CD14-positive monocyte (primary cell): Measurements from ENCODE around the gene HDAC4. TPM values are rescaled to one million over a fixed set of nuclear protein-coding genes. Genes with fewer than 3 reads are reported as not detected.

Experiments used
- DNase-seq, 3 donors: peaks; one replicate each; pipeline ENCODE4 v3.0.0-alpha.2; 2011 to 2022
- H2AFZ ChIP-seq: 2 replicates; pipeline ENCODE4 v1.6.0; 2012; ENCODE audit warnings: mild to moderate bottlenecking, low read depth, low read length, inconsistent platforms; ENCODE audit not compliant: insufficient read depth, poor library complexity, severe bottlenecking
- H3K27ac ChIP-seq, 2 donors: 1 replicate in 1 of 2; 2 replicates in 1 of 2; pipeline ENCODE4 v1.5.1; 2012 to 2013; ENCODE audit warnings: low read length in 2 of 2, control low read depth in 1 of 2, inconsistent platforms in 1 of 2, low read depth in 1 of 2, mild to moderate bottlenecking in 1 of 2
- H3K27me3 ChIP-seq, 2 donors: one replicate each; pipeline versions ENCODE4 v1.6.0 to v1.6.1; 2011 to 2013; ENCODE audit warnings: low read length in 2 of 2; ENCODE audit not compliant: control insufficient read depth in 2 of 2, insufficient read depth in 2 of 2
- H3K36me3 ChIP-seq, 2 donors: replicated peaks in 1 of 2; 1 replicate in 1 of 2; 2 replicates in 1 of 2; pipeline versions ENCODE4 v1.5.1 to v1.6.1; 2012 to 2013; ENCODE audit warnings: low read length in 2 of 2, control low read depth in 1 of 2, inconsistent platforms in 1 of 2, mild to moderate bottlenecking in 1 of 2; ENCODE audit not compliant: insufficient read depth in 2 of 2, control insufficient read depth in 1 of 2
- H3K4me1 ChIP-seq, 2 donors: 1 replicate in 1 of 2; 2 replicates in 1 of 2; pipeline versions ENCODE4 v1.5.1 to v1.6.1; 2012 to 2013; ENCODE audit warnings: low read length in 2 of 2, control low read depth in 1 of 2, inconsistent platforms in 1 of 2, mild to moderate bottlenecking in 1 of 2, moderate library complexity in 1 of 2; ENCODE audit not compliant: insufficient read depth in 2 of 2, control insufficient read depth in 1 of 2
- H3K4me2 ChIP-seq: replicated peaks from 2 replicates; pipeline ENCODE3; 2012; ENCODE audit warnings: low read length, moderate library complexity, mild to moderate bottlenecking; ENCODE audit not compliant: poor library complexity, severe bottlenecking; ENCODE audit errors: extremely low read depth
- H3K4me3 ChIP-seq, 3 experiments: fragments of 200-600 bp in 1 of 3; sonication (generic) in 1 of 3; replicated peaks in 1 of 3; 1 replicate in 2 of 3; 2 replicates in 1 of 3; pipeline ENCODE4 v1.5.1; 2011 to 2013; ENCODE audit warnings: low read length in 3 of 3, mild to moderate bottlenecking in 3 of 3, control low read depth in 2 of 3, low read depth in 2 of 3, inconsistent platforms in 1 of 3, moderate library complexity in 1 of 3
- H3K79me2 ChIP-seq: 2 replicates; pipeline ENCODE4 v1.6.0; 2012; ENCODE audit warnings: mild to moderate bottlenecking, control low read depth, inconsistent platforms, low read length, moderate library complexity; ENCODE audit not compliant: insufficient read depth
- H3K9ac ChIP-seq: 2 replicates; pipeline ENCODE4 v1.6.0; 2017; ENCODE audit warnings: low read length, mild to moderate bottlenecking; ENCODE audit not compliant: insufficient read depth, poor library complexity, severe bottlenecking
- H3K9me3 ChIP-seq, 2 donors: replicated peaks in 1 of 2; 1 replicate in 1 of 2; 2 replicates in 1 of 2; pipeline versions ENCODE4 v1.5.1 to v1.6.1; 2012 to 2013; ENCODE audit warnings: low read length in 2 of 2, control low read depth in 1 of 2; ENCODE audit not compliant: control insufficient read depth in 1 of 2, insufficient read depth in 1 of 2
- H4K20me1 ChIP-seq: 2 replicates; pipeline ENCODE4 v1.6.0; 2012; ENCODE audit warnings: mild to moderate bottlenecking, low read length, control low read depth, moderate library complexity; ENCODE audit not compliant: insufficient read depth
- H3K27ac Mint-ChIP-seq, 7 donors: one replicate each; pipeline ENCODE4 v1.8.0; 2020; ENCODE audit warnings: mild to moderate bottlenecking in 7 of 7, mixed read lengths in 7 of 7, moderate library complexity in 6 of 7, inconsistent platforms in 2 of 7
- H3K27me3 Mint-ChIP-seq, 3 donors: one replicate each; pipeline ENCODE4 v1.8.0; 2021 to 2022; ENCODE audit warnings: low read depth in 3 of 3, mild to moderate bottlenecking in 3 of 3, mixed read lengths in 3 of 3, moderate library complexity in 3 of 3, inconsistent platforms in 1 of 3
- H3K36me3 Mint-ChIP-seq, 2 donors: one replicate each; pipeline ENCODE4 v1.8.0; 2020; ENCODE audit warnings: mixed read lengths in 2 of 2, inconsistent platforms in 1 of 2, mild to moderate bottlenecking in 1 of 2
- H3K4me1 Mint-ChIP-seq: one replicate; pipeline ENCODE4 v1.8.0; 2020; ENCODE audit warnings: mild to moderate bottlenecking, mixed read lengths
- H3K4me3 Mint-ChIP-seq, 2 donors: one replicate each; pipeline ENCODE4 v1.8.0; 2020; ENCODE audit warnings: mild to moderate bottlenecking in 2 of 2, mixed read lengths in 2 of 2, moderate library complexity in 1 of 2
- H3K9me3 Mint-ChIP-seq, 7 donors: one replicate each; pipeline ENCODE4 v1.8.0; 2020 to 2022; ENCODE audit warnings: mixed read lengths in 7 of 7, mild to moderate bottlenecking in 6 of 7, moderate library complexity in 6 of 7, inconsistent platforms in 2 of 7
- CTCF ChIP-seq: fragments of 200-600 bp; IDR thresholded peaks from one replicate; pipeline ENCODE4 v1.8.0; 2022; ENCODE audit warnings: antibody characterized with exemption, mild to moderate bottlenecking
- WGBS: methylation state at CpG from one replicate; pipeline ENCODE4 v1.1.5; 2013; ENCODE audit warnings: missing lambda C conversion rate; ENCODE audit not compliant: insufficient coverage; 5-methylcytosine and 5-hydroxymethylcytosine counted together
- intact Hi-C, 2 donors: fragments of 100-400 bp; cut with micrococcal nuclease; formaldehyde crosslinking; loops; one replicate each; pipeline versions ENCODE4 v1.15.0 to v1.15.1; 2023
- polyA plus RNA-seq, 3 donors: library from polyadenylated mRNA; depleted of rRNA in 1 of 3; unstranded in 2 of 3; stranded (reverse) in 1 of 3; fragments of 300-500 nt in 2 of 3; fragments of >200 nt in 1 of 3; fragmentation: Illumina TruSeq in 2 of 3; gene quantifications; 1 replicate in 2 of 3; 2 replicates in 1 of 3; pipeline ENCODE4 v1.2.3, GENCODE V29; 2012 to 2021

HDAC4 gene
- polyA plus RNA-seq, 3 donors: 3.3 to 23.0 (median 4.5) TPM

DNA sequence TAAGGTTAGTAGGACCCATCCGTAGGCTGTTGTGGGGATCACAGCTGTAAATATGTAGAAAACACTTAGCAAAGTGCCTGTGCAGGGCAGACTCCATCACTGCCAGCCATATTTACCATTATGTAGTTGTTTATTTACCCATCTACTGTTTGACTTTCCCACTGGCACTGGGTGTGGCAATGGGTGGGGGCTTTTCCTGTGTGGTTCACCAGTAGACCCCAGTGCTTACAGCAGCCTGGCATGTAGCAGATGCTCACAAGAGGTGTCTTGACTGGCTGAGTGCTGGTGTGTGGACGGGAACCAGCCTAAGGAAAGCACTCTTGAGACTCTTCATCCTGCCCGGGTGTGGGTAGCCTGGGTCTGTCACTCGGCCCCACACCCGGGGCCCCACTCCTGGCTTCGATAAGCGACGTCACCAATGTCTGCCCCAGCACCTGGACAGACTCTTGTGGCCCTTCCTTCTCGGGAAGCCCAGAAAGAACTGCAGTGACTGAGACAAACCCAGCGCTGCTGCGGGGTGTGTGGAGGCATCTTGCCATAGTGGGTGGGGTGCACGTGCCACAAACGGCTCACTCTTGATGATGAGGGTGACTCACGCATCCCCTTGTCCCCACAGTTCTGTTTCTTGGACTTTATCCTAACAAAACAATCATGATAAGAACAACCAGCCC lies 78.3 kb downstream of the HDAC4 start:
- Histone ChIP-seq H2AFZ (no peak overlapping the region), H3K4me2 (no peak overlapping the region), H3K79me2 (peaks cover 97% of the 10 kb centered on the region), H3K4me1 (peaks cover 27 to 38% of the 10 kb centered on the region in 2 donors), H3K4me3 (no peak overlapping the region), H3K27ac (peak overlapping the region in 1 of 2 donors; percentile 52), H3K36me3 (peaks cover 0 to 8% of the 10 kb centered on the region in 2 donors), H3K9me3 (peaks cover 0 to 3% of the 10 kb centered on the region in 2 donors), H4K20me1 (peaks cover under 1% of the 10 kb centered on the region), H3K9ac (no peak overlapping the region), H3K27me3 (no peaks in the 10 kb centered on the region)
- intact Hi-C loops: no loop called here
- peak in 2 of 3 donors; percentile 11 to 49 for DNase-seq
- Mint-ChIP-seq H3K9me3 (peaks cover 0 to 6% (median 4%) of the 10 kb centered on the region in 7 donors), H3K4me1 (peaks cover 48% of the 10 kb centered on the region), H3K27ac (peak overlapping the region; percentile 25 to 85 (median 58)), H3K4me3 (no peak overlapping the region), H3K36me3 (peaks cover 32 to 46% of the 10 kb centered on the region in 2 donors), H3K27me3 (peaks cover 0 to 3% (median 0%) of the 10 kb centered on the region in 3 donors)
- TF ChIP-seq CTCF: no peak
- 84% methylated on average over 8 of the region's 14 CpGs for WGBS

DNA sequence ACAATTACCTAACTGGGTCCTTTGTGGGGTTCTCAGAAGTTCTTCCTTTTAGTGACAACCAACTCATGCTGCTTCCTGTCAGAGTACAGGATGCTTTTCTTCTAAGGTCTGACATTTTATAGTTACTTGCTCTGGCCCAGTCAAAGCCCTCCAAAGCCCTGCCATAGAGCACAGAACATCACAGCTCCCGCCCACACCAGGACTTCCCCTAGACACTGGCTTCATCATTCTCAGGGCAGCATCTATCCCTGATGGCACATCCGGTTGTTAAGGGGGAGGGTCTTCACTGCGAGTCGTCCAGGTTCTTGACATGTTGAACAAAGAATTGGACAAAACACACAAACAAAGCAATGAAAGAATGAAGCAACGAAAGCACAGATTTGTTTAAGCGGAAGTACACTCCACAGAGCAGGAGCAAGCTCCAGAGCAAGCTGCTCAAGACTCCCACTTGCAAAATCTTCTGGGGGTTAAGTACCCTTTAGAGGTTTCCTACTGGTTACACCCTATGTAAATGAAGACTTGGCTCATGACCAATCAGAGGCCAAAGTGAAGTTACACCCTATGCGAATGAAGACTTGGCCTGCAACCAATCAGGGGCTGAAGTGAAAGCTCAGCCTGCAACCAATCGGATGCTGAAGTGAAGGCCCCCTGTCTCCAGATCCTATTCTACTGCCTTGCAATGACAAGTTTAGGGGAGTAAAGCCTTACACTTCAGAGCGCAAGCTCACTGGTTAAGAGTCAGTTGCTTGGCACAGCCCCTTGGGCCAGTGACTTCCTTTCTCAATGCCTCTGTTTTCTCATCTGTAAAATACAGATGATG lies 79.0 kb downstream of the HDAC4 start:
- Histone ChIP-seq H3K4me2 (no peak overlapping the region), H2AFZ (no peak overlapping the region), H3K79me2 (peaks cover 97% of the 10 kb centered on the region), H3K27me3 (no peaks in the 10 kb centered on the region), H3K27ac (peak overlapping the region in 1 of 2 donors; percentile 52), H3K9me3 (peaks cover 0 to 3% of the 10 kb centered on the region in 2 donors), H3K9ac (no peak overlapping the region), H3K4me1 (peaks cover 32 to 38% of the 10 kb centered on the region in 2 donors), H3K4me3 (no peak overlapping the region), H3K36me3 (peaks cover 0 to 12% of the 10 kb centered on the region in 2 donors), H4K20me1 (no peaks in the 10 kb centered on the region)
- intact Hi-C loops: no loop called here
- Mint-ChIP-seq H3K4me1 (peaks cover 51% of the 10 kb centered on the region), H3K4me3 (no peak overlapping the region), H3K27ac (peak overlapping the region in 5 of 7 donors; percentile 32 to 83 (median 59)), H3K36me3 (peaks cover 38 to 50% of the 10 kb centered on the region in 2 donors), H3K27me3 (peaks cover 0 to 3% (median 0%) of the 10 kb centered on the region in 3 donors), H3K9me3 (peaks cover 0 to 6% (median 4%) of the 10 kb centered on the region in 7 donors)
- TF ChIP-seq CTCF: no peak
- 97% methylated on average over 5 of the region's 9 CpGs for WGBS
- peak in 1 of 3 donors; percentile 17 for DNase-seq
